Breast epithelium (tissue), 3 donors: ENCODE measurements around the gene NR2E3.

ENCODE experiments used
- POLR2A ChIP-seq: fragments of 450-650 bp; IDR thresholded peaks from one replicate; pipeline ENCODE4 v1.6.1; 2016; ENCODE audit warnings: antibody characterized with exemption, mild to moderate bottlenecking, moderate library complexity
- TF ChIP-seq, protein P1 (sequence below), 3 donors: fragments of 450-650 bp; IDR thresholded peaks; one replicate each; pipeline ENCODE4 v1.5.1; 2016 to 2017; ENCODE audit warnings: antibody characterized with exemption in 3 of 3, mild to moderate bottlenecking in 3 of 3, moderate library complexity in 3 of 3

DNA sequence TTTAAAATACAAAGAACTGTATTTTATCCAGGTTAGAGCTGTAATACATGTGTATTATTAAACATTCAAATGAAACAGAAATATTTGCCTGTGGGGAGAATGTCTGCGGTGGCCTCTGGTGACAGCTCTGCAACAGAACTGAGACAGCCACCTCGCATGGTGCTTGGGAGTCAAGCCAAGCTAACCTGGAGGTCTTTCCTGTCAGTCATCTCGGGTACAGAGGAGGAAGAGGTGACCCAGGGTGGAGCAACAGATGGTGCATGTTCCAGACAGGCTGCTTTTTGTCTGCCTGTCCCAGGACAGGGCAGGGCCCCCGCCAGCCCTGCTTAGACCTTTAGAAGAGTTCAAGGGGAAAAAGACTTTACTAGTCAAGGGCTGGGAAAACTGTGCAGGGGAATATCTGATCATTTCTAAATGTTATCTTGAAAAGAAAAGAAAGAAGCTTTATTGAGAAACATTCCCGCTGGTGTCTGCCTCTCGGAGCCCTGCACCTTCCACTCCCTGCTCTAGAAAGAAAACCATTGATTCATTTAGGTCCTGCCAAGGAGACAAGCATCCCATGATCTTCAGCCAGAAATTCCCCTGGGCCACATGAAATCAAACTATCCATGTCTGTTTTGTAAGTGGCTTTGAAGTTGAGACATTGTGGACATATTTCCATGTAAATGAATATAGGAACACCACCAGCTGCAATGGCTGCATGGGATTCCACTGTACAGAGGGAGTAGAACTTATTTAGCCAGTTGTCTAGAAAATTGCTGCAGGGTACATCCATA, 5.5 kb upstream of the NR2E3 start:
- TF ChIP-seq, protein P1, sequence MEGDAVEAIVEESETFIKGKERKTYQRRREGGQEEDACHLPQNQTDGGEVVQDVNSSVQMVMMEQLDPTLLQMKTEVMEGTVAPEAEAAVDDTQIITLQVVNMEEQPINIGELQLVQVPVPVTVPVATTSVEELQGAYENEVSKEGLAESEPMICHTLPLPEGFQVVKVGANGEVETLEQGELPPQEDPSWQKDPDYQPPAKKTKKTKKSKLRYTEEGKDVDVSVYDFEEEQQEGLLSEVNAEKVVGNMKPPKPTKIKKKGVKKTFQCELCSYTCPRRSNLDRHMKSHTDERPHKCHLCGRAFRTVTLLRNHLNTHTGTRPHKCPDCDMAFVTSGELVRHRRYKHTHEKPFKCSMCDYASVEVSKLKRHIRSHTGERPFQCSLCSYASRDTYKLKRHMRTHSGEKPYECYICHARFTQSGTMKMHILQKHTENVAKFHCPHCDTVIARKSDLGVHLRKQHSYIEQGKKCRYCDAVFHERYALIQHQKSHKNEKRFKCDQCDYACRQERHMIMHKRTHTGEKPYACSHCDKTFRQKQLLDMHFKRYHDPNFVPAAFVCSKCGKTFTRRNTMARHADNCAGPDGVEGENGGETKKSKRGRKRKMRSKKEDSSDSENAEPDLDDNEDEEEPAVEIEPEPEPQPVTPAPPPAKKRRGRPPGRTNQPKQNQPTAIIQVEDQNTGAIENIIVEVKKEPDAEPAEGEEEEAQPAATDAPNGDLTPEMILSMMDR (IDR thresholded peaks at IDR 0.05) = no peak
- TF ChIP-seq POLR2A = no peak
